Keratinocyte (primary cell): ENCODE results near the gene HDLBP. TPM values are rescaled to one million over a fixed set of nuclear protein-coding genes. Genes with fewer than 3 reads are reported as not detected.

Source experiments
- DNase-seq: peaks from one replicate; pipeline ENCODE4 v3.0.0-alpha.2; 2011; ENCODE audit warnings: low read depth, missing footprints, low spot score
- FAIRE-seq: peaks from 2 replicates; lab custom pipeline; 2011; peaks lifted over from hg19 to GRCh38; lab: Jason Lieb, UNC
- H2AFZ ChIP-seq: 2 replicates; pipeline ENCODE4 v1.6.0; 2012; ENCODE audit warnings: low read length, control low read depth, inconsistent platforms; ENCODE audit not compliant: control insufficient read depth
- H3K27ac ChIP-seq: 2 replicates; pipeline ENCODE4 v1.5.1; 2011; ENCODE audit warnings: low read length; ENCODE audit not compliant: control insufficient read depth, insufficient read depth
- H3K27me3 ChIP-seq: 3 replicates; pipeline ENCODE4 v1.6.0; 2011; ENCODE audit warnings: low read length; ENCODE audit not compliant: control insufficient read depth, insufficient read depth; ENCODE audit errors: extremely low read depth
- H3K36me3 ChIP-seq, 2 experiments: 2 replicates in 1 of 2; 3 replicates in 1 of 2; pipeline ENCODE4 v1.5.1; 2011; ENCODE audit warnings: low read length in 2 of 2, mild to moderate bottlenecking in 1 of 2; ENCODE audit not compliant: control insufficient read depth in 2 of 2, insufficient read depth in 2 of 2; ENCODE audit errors: extremely low read depth in 1 of 2
- H3K4me1 ChIP-seq: 3 replicates; pipeline ENCODE4 v1.5.1; 2011; ENCODE audit warnings: low read length; ENCODE audit not compliant: control insufficient read depth, insufficient read depth; ENCODE audit errors: extremely low read depth
- H3K4me2 ChIP-seq: 3 replicates; pipeline ENCODE4 v1.6.0; 2011; ENCODE audit warnings: low read depth, low read length; ENCODE audit not compliant: control insufficient read depth, insufficient read depth; ENCODE audit errors: extremely low read depth
- H3K4me3 ChIP-seq, 3 experiments: fragments of 200-600 bp in 1 of 3; sonication (generic) in 1 of 3; 2 replicates in 2 of 3; 3 replicates in 1 of 3; pipeline ENCODE4 v1.5.1; 2011 to 2016; ENCODE audit warnings: low read length in 3 of 3, mild to moderate bottlenecking in 3 of 3, control low read depth in 2 of 3, inconsistent platforms in 1 of 3, low read depth in 1 of 3, mixed read lengths in 1 of 3, mixed run types in 1 of 3, moderate library complexity in 1 of 3; ENCODE audit not compliant: control insufficient read depth in 2 of 3, insufficient read depth in 2 of 3; ENCODE audit errors: extremely low read depth in 1 of 3
- H3K79me2 ChIP-seq: 2 replicates; pipeline ENCODE4 v1.6.0; 2012; ENCODE audit warnings: low read length; ENCODE audit not compliant: control insufficient read depth, insufficient read depth
- H3K9ac ChIP-seq: 3 replicates; pipeline ENCODE4 v1.6.0; 2011; ENCODE audit warnings: low read length; ENCODE audit not compliant: control insufficient read depth, insufficient read depth; ENCODE audit errors: extremely low read depth
- H3K9me1 ChIP-seq: 3 replicates; pipeline ENCODE4 v1.6.0; 2011; ENCODE audit warnings: low read length; ENCODE audit not compliant: control insufficient read depth, insufficient read depth; ENCODE audit errors: extremely low read depth
- H3K9me3 ChIP-seq: 2 replicates; pipeline ENCODE4 v1.5.1; 2012; ENCODE audit warnings: low read depth, low read length; ENCODE audit not compliant: control insufficient read depth
- H4K20me1 ChIP-seq: 3 replicates; pipeline ENCODE4 v1.6.0; 2011; ENCODE audit warnings: low read length; ENCODE audit not compliant: control insufficient read depth, insufficient read depth; ENCODE audit errors: extremely low read depth
- EZH2 ChIP-seq: IDR thresholded peaks from one replicate; pipeline ENCODE4 v1.6.1; 2012; ENCODE audit warnings: inconsistent platforms, mild to moderate bottlenecking, low read length, moderate library complexity
- dilution Hi-C: fragments of 300-500 bp; cut with MboI; formaldehyde crosslinking; loops from one replicate; pipeline ENCODE4 v1.7.0; 2020; ENCODE audit warnings: low sequenced_read_pairs; ENCODE audit not compliant: extremely low pct_ligation_motif_present
- polyA plus RNA-seq, 5 experiments: library from polyadenylated mRNA; depleted of rRNA in 3 of 5; stranded (reverse) in 3 of 5; stranded (forward) in 1 of 5; unstranded in 1 of 5; fragments of >200 nt; gene quantifications; 1 replicate in 1 of 5; 2 replicates in 3 of 5; 3 replicates in 1 of 5; pipeline versions ENCODE4 v1.2.1 to v1.2.3, GENCODE V29; 2011 to 2012; ENCODE audit warnings: missing spikeins in 2 of 5, low read depth in 1 of 5, low replicate concordance in 1 of 5
- TF ChIP-seq, protein P1 (sequence below), 3 experiments: IDR thresholded peaks in 1 of 3; conservative IDR thresholded peaks in 1 of 3; optimal IDR thresholded peaks in 1 of 3; 2 replicates in 2 of 3; 3 replicates in 1 of 3; pipeline versions ENCODE3 to v1.5.1; 2011; ENCODE audit warnings: low read length in 3 of 3, mild to moderate bottlenecking in 3 of 3, moderate library complexity in 2 of 3, control low read depth in 1 of 3, inconsistent platforms in 1 of 3; ENCODE audit not compliant: insufficient read depth in 2 of 3; ENCODE audit errors: extremely low read depth in 1 of 3

HDLBP gene
- polyA plus RNA-seq, 1 donor (not counting 4 experiments of a cell fraction or from before 2014, with no cell fraction given), result 289 TPM

DNA sequence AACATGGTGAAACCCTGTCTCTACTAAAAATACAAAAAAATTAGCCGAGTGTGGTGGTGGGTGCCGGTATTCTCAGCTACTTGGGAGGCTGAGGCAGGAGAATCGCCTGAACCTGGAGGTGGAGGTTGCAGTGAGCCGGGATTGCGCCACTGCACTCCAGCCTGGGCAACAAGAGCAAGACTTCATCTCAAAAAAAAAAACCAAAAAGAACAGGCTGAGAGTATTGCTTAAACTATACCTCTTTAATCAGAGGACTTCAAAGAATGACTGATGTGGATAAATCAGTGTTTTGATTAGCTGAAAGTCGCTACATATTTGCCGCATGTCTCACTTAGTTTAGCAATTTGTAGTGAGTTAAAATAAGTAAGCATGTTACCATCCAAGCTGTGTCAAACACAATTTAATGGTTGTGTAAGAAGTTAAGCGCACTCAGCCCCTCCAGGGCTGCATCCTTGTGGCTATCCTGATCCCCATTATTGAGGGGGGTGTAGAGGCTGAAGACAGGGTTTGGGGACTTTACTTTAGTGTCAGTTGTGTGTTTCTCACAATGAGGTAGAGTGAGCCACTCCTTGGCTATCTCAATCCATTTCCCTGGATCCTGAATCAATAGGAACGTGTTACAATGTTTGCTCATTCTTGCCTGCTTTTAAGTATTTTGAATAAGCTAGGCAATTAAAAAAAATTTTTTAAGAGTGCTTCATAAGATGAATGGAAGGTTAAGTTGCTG lies 29.6 kb upstream of the HDLBP start:
- DNase-seq, result no peak
- Histone ChIP-seq H3K79me2 (peaks cover 3% of the 10 kb centered on the region), H3K4me1 (no peaks in the 10 kb centered on the region), H3K9ac (no peak overlapping the region), H3K27me3 (no peaks in the 10 kb centered on the region), H3K36me3 (peaks cover 40 to 44% of the 10 kb centered on the region in 2 experiments), H3K9me1 (no peaks in the 10 kb centered on the region), H2AFZ (no peak overlapping the region), H3K9me3 (no peaks in the 10 kb centered on the region), H3K4me2 (no peak overlapping the region), H4K20me1 (no peaks in the 10 kb centered on the region), H3K4me3 (no peak overlapping the region), H3K27ac (no peak overlapping the region)
- TF ChIP-seq EZH2, result no peak
- TF ChIP-seq, protein P1, sequence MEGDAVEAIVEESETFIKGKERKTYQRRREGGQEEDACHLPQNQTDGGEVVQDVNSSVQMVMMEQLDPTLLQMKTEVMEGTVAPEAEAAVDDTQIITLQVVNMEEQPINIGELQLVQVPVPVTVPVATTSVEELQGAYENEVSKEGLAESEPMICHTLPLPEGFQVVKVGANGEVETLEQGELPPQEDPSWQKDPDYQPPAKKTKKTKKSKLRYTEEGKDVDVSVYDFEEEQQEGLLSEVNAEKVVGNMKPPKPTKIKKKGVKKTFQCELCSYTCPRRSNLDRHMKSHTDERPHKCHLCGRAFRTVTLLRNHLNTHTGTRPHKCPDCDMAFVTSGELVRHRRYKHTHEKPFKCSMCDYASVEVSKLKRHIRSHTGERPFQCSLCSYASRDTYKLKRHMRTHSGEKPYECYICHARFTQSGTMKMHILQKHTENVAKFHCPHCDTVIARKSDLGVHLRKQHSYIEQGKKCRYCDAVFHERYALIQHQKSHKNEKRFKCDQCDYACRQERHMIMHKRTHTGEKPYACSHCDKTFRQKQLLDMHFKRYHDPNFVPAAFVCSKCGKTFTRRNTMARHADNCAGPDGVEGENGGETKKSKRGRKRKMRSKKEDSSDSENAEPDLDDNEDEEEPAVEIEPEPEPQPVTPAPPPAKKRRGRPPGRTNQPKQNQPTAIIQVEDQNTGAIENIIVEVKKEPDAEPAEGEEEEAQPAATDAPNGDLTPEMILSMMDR (optimal IDR thresholded peaks at IDR 0.05 in 1 of 3, IDR thresholded peaks at IDR 0.05 in 1 of 3, conservative IDR thresholded peaks at IDR 0.05 in 1 of 3; ENCODE audit: extremely low read depth in 1 of 3, insufficient read depth in 2 of 3, low read length in 3 of 3), result no peak
- FAIRE-seq, result no peak
- dilution Hi-C loops, result no loop called here

DNA sequence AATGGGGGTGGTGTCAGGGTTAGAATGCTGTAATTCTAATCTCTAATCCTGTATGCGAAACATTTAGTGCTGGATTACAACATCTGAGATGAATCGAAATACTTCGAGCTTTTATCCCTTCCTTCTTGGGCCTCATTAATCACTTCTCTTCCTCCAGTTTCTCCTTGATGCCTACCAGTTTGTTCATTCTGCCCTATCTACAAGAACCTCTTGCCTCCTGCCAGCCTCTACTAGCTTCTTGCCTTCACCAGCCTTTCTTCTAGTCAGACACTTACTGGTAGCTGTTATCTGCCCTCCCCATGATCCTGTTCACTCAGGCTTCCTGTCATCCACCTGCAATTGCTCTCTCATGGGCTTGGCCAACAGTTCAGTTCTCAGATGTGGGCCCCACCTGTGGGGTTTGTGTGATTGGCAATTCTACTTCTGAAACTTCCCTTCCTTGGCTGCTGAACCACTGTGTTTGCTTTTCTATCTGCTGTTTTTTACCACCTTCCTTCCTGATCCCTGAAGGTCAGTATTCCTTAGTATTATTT lies 25.2 kb upstream of the HDLBP start:
- Histone ChIP-seq H3K27ac (no peak overlapping the region), H3K9me1 (no peaks in the 10 kb centered on the region)

More for the DNA sequence above, 25.2 kb upstream of the HDLBP start:
- no peak for FAIRE-seq
- Histone ChIP-seq H3K9me3 (no peaks in the 10 kb centered on the region), H4K20me1 (no peaks in the 10 kb centered on the region), H3K4me1 (no peaks in the 10 kb centered on the region), H3K36me3 (peaks cover 34 to 45% of the 10 kb centered on the region in 2 experiments), H3K4me3 (no peak overlapping the region), H2AFZ (no peak overlapping the region), H3K27me3 (no peaks in the 10 kb centered on the region), H3K4me2 (no peak overlapping the region), H3K9ac (no peak overlapping the region), H3K79me2 (peaks cover 7% of the 10 kb centered on the region)
- dilution Hi-C loops, result no loop called here
- no peak for TF ChIP-seq EZH2
- TF ChIP-seq, protein P1 (optimal IDR thresholded peaks at IDR 0.05 in 1 of 3, IDR thresholded peaks at IDR 0.05 in 1 of 3, conservative IDR thresholded peaks at IDR 0.05 in 1 of 3; ENCODE audit: extremely low read depth in 1 of 3, insufficient read depth in 2 of 3, low read length in 3 of 3), result no peak
- no peak for DNase-seq
